MCF 10A (cell line): ENCODE measurements around the gene HCST. TPM values are rescaled to one million over a fixed set of nuclear protein-coding genes. Genes with fewer than 3 reads are reported as not detected.

Experiments
- BruUV-seq: library from RNA; stranded (reverse); fragments of 400-500 nt; replicated peaks from 2 replicates; lab custom pipeline; 2021; lab: Mats Ljungman, UMichigan
- CTCF ChIA-PET: fragments of 300-600 bp; sonication (Branson Sonifier 250); formaldehyde crosslinking; extraction: SDS; loops from one replicate; lab custom pipeline; 2021; ENCODE audit warnings: antibody characterized with exemption, inconsistent platforms; lab: Yijun Ruan, JAX
- POLR2A ChIA-PET: fragments of 300-600, 350-650 bp; sonication (Branson Sonifier 250); formaldehyde crosslinking; extraction: SDS; loops from one replicate; lab custom pipeline; 2020; ENCODE audit warnings: antibody characterized with exemption, inconsistent platforms; lab: Yijun Ruan, JAX
- DNase-seq: peaks from one replicate; pipeline ENCODE4 v3.0.0-alpha.2; 2018; ENCODE audit not compliant: unreplicated experiment
- H3K27ac Mint-ChIP-seq: one replicate; pipeline ENCODE4 v1.8.0; 2022; ENCODE audit warnings: mild to moderate bottlenecking, low read depth, mixed read lengths; ENCODE audit not compliant: unreplicated experiment
- H3K27me3 Mint-ChIP-seq: one replicate; pipeline ENCODE4 v1.8.0; 2022; ENCODE audit warnings: mixed read lengths; ENCODE audit not compliant: insufficient read depth, unreplicated experiment
- H3K36me3 Mint-ChIP-seq: one replicate; pipeline ENCODE4 v1.8.0; 2022; ENCODE audit warnings: mild to moderate bottlenecking, moderate library complexity, mixed read lengths; ENCODE audit not compliant: insufficient read depth, unreplicated experiment
- H3K4me1 Mint-ChIP-seq: one replicate; pipeline ENCODE4 v1.8.0; 2022; ENCODE audit warnings: mixed read lengths; ENCODE audit not compliant: insufficient read depth, unreplicated experiment
- H3K4me3 Mint-ChIP-seq: one replicate; pipeline ENCODE4 v1.8.0; 2022; ENCODE audit warnings: mild to moderate bottlenecking, moderate library complexity, mixed read lengths; ENCODE audit not compliant: unreplicated experiment
- H3K9me3 Mint-ChIP-seq: one replicate; pipeline ENCODE4 v1.8.0; 2022; ENCODE audit warnings: mixed read lengths; ENCODE audit not compliant: unreplicated experiment
- intact Hi-C: fragments of 100-400 bp; cut with micrococcal nuclease; formaldehyde crosslinking; loops from 2 replicates; pipeline ENCODE4 v1.14.1; 2022
- total RNA-seq: library from RNA; stranded (reverse); gene quantifications from 2 replicates; pipeline ENCODE4 v1.2.3, GENCODE V29; 2022
- TF ChIP-seq, protein P1 (sequence below): fragments of 200-600 bp; IDR thresholded peaks from one replicate; pipeline ENCODE4 v1.8.0; 2022; ENCODE audit warnings: antibody characterized with exemption, mild to moderate bottlenecking; ENCODE audit not compliant: unreplicated experiment

The HCST gene
- total RNA-seq, 1 experiment from 2014 or later: not detected

DNA sequence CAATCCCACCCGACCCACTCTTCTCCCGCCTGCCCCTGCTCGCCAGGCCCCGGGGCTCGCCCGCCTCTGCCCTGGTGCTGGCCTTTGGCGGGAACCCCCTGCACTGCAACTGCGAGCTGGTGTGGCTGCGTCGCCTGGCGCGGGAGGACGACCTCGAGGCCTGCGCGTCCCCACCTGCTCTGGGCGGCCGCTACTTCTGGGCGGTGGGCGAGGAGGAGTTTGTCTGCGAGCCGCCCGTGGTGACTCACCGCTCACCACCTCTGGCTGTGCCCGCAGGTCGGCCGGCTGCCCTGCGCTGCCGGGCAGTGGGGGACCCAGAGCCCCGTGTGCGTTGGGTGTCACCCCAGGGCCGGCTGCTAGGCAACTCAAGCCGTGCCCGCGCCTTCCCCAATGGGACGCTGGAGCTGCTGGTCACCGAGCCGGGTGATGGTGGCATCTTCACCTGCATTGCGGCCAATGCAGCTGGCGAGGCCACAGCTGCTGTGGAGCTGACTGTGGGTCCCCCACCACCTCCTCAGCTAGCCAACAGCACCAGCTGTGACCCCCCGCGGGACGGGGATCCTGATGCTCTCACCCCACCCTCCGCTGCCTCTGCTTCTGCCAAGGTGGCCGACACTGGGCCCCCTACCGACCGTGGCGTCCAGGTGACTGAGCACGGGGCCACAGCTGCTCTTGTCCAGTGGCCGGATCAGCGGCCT, 37.9 kb downstream of the HCST start:
- ChIA-PET POLR2A (no interaction called here), CTCF (interaction anchor here (0.6 to 1.2 kb wide), 3 partner anchors 9 to 192 kb away, joined by 3 to 4 read pairs (median 4); partner anchors contain the start of gene LIN37)
- H3K4me3 Mint-ChIP-seq: no peak overlapping the region
- H3K4me1 Mint-ChIP-seq: peaks cover 32% of the 10 kb centered on the region
- DNase-seq: no peak
- BruUV-seq: no TSS peak
- TF ChIP-seq, protein P1, sequence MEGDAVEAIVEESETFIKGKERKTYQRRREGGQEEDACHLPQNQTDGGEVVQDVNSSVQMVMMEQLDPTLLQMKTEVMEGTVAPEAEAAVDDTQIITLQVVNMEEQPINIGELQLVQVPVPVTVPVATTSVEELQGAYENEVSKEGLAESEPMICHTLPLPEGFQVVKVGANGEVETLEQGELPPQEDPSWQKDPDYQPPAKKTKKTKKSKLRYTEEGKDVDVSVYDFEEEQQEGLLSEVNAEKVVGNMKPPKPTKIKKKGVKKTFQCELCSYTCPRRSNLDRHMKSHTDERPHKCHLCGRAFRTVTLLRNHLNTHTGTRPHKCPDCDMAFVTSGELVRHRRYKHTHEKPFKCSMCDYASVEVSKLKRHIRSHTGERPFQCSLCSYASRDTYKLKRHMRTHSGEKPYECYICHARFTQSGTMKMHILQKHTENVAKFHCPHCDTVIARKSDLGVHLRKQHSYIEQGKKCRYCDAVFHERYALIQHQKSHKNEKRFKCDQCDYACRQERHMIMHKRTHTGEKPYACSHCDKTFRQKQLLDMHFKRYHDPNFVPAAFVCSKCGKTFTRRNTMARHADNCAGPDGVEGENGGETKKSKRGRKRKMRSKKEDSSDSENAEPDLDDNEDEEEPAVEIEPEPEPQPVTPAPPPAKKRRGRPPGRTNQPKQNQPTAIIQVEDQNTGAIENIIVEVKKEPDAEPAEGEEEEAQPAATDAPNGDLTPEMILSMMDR: no peak
- no peaks in the 10 kb centered on the region for H3K9me3 Mint-ChIP-seq
- peaks cover 8% of the 10 kb centered on the region for H3K36me3 Mint-ChIP-seq
- H3K27ac Mint-ChIP-seq: no peak overlapping the region
- H3K27me3 Mint-ChIP-seq: no peaks in the 10 kb centered on the region
- intact Hi-C loops: no loop called here

DNA sequence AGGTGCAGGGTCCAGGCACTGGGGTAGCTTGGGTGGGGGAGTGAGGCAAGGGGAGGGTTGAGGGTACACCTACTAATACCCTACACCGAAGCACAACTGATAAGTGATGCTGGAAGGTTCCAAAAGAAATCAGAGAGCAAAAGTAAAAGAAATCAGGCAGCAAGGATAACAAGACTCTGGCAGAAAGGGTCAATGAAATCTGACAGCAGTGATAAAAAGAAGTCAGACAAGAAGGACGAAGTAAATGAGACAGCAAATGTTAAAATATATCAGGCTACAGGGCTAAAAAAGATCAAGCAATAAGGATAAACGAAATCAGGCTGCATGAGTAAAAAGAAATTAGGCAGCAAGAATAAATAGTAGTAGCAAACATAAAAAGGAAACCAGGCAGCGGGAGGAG, 38.5 kb downstream of the HCST start:
- Mint-ChIP-seq H3K27ac (no peak overlapping the region), H3K4me3 (no peak overlapping the region), H3K36me3 (peaks cover 8% of the 10 kb centered on the region), H3K27me3 (no peaks in the 10 kb centered on the region), H3K9me3 (no peaks in the 10 kb centered on the region), H3K4me1 (peaks cover 29% of the 10 kb centered on the region)
- ChIA-PET CTCF (interaction anchor here (0.6 to 0.7 kb wide), 2 partner anchors 41 to 187 kb away, joined by 3 to 4 read pairs; no protein-coding TSS in a partner anchor), POLR2A (no interaction called here)
- TF ChIP-seq, protein P1: no peak
- no TSS peak for BruUV-seq
- no peak for DNase-seq
- intact Hi-C loops: no loop called here

DNA sequence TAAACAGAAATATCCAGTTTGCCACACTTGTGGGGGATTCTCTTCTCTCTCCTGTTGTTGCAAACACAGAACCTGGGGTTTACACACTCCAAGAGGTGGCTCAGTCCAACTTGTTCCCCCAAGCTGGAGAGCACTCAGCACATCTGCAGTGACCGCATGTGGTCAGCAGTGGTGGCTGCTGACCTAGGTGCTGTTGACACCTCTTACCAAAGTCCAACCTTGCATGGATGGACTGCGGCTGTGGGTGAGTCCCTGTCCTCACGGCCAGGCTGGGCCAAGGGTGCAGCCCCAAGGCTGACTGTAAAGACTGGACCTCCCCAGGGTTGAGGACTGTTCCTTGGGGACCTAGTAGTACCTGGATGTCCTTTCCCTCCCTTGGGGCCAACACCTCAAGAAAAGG, 39.9 kb downstream of the HCST start:
- Mint-ChIP-seq H3K4me3 (no peak overlapping the region), H3K9me3 (no peaks in the 10 kb centered on the region), H3K27ac (no peak overlapping the region), H3K27me3 (no peaks in the 10 kb centered on the region), H3K36me3 (peaks cover 8% of the 10 kb centered on the region), H3K4me1 (peaks cover 25% of the 10 kb centered on the region)
- TF ChIP-seq, protein P1: no peak
- no peak for DNase-seq
- POLR2A ChIA-PET: no interaction called here
- CTCF ChIA-PET: interaction anchor here (0.6 kb wide), 1 partner anchor 248 kb away, joined by 3 read pairs; no protein-coding TSS in a partner anchor
- intact Hi-C loops: no loop called here
- BruUV-seq: no TSS peak

DNA sequence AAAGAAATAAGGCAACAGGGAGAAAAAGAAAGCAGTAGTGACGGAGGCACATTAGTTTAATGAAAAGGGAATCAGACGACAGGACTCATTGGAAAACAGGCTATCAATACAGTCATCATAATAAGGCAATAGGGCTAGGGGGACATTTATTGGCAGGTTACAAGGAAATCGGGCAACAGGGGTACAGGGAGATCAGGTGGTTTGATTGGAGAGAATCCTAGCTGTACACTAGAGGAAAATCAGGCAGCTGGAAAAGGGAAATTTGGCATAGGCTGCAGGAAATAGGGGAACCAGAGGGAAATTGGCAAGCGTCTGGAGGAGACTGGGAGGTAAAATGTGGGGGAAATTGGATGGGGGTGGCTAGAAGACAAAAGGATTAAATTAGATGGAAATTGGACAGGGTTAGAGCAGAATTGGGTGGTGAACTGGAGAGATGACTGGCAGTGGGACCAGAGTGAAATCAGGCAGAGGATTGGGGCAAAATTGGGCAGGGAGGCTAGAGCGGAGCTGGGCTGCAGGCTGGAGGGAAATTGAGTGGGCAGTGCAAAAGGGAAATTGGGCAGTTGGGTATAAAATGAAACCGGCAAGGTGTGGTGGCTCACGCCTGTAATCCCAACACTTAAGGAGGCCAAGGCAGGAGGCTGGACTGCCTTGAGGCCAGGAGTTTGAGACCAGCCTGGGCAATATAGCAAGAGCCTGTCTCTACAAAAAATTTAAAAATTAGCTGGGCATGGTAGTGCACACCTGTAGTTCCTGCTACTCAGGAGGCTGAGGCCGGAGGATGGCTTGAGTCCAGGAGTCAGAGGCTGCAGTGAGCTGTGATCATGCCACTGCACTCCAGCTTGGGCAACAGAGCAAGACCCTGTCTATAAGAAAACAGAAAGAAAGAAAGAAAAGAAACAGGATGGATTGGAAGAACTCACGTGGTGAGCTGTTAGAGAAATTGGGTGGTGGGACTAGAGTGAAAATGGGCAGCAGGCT, 41.3 kb downstream of the HCST start:
- Mint-ChIP-seq H3K36me3 (peaks cover 8% of the 10 kb centered on the region), H3K4me3 (no peak overlapping the region), H3K4me1 (peaks cover 11% of the 10 kb centered on the region), H3K9me3 (no peaks in the 10 kb centered on the region), H3K27me3 (no peaks in the 10 kb centered on the region), H3K27ac (no peak overlapping the region)
- ChIA-PET CTCF (interaction anchor here (0.5 to 0.7 kb wide), 2 partner anchors 59 to 235 kb away, joined by 3 to 4 read pairs; no protein-coding TSS in a partner anchor), POLR2A (no interaction called here)
- TF ChIP-seq, protein P1: no peak
- no peak for DNase-seq
- intact Hi-C loops: no loop called here
- BruUV-seq: no TSS peak
